D721Med (cell line): ENCODE results near the gene HECW1.

ENCODE experiments used
- DNase-seq: peaks from one replicate; pipeline ENCODE4 v3.0.0; 2011; ENCODE audit warnings: low spot score; ENCODE audit not compliant: insufficient read length
- FAIRE-seq: peaks from 2 replicates; lab custom pipeline; 2011; peaks lifted over from hg19 to GRCh38; lab: Jason Lieb, UNC
- CTCF ChIP-seq: IDR thresholded peaks from 2 replicates; pipeline ENCODE4 v1.5.1; 2012; ENCODE audit warnings: mild to moderate bottlenecking, control low read depth; ENCODE audit not compliant: insufficient read depth; ENCODE audit errors: missing control alignments

Gene HECW1

DNA sequence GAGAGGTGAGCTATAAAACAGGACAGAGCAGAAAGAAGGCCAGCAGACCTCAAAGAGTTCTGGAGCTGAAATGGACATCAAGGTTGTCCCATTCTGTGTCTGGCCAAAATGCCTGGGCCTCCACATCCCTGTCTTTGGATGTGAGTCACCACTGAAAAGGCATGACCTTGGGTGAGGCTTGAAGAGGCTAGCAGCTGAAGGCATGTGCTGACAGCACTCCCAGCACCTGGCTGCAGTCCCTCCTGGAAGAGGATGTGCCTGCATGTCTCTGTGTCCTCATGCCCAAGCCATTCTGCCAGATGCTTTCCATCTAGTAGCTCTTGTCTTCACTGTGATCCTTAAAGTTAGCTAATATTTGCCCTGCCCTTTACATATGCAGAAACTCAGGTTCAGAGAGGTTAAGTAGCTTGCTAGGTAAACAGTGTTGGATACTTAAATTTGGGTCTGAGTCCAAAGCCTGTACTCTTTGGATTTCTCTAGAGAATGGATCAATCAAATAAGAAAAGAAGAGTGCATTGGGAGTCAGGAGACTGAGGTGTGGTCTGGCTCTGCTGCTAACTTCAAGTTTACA lies 35.8 kb downstream of the HECW1 start:
- no peak for FAIRE-seq
- no peak for TF ChIP-seq CTCF
- no peak for DNase-seq

DNA sequence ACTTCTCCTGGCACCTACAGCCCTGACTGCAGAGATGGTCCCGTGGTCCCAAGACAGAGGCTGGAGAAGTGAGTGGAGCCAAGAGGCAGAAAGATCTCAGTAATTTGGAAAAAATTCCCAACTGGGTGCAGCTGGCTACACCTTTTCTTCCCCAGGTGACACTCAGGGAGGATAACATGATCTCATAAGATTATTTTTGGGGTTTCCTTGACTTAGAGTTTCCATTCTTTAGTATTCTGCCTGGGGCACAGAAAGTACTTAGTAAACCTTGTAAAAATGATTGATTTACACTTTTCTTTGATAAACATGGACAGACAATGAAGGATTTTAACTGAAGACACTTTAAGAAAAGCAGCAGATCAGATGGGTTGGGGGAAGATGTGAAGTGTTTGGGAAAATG lies 38.6 kb downstream of the HECW1 start:
- DNase-seq = no peak
- no peak for TF ChIP-seq CTCF
- FAIRE-seq = no peak

DNA sequence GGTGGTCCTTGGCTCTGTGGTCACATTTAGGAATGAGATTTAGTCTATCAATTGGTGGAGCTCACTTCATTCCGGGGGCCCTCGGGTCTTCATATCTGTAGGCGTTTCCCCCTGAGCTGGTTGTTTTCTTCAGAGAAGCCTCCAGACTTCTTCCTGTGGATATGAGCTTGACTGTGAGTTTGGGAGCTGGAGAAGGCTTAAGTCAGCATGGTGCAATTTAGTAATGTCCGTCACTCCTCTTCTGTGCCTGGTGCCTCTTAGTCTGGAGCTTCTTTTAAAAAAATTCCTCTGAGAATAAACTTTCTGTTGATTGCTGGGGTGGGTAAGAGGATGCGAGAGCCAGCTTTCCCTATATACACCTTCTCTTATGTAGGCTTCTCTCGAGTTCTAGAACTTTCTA lies 40.2 kb downstream of the HECW1 start:
- no peak for FAIRE-seq
- TF ChIP-seq CTCF = no peak

DNA sequence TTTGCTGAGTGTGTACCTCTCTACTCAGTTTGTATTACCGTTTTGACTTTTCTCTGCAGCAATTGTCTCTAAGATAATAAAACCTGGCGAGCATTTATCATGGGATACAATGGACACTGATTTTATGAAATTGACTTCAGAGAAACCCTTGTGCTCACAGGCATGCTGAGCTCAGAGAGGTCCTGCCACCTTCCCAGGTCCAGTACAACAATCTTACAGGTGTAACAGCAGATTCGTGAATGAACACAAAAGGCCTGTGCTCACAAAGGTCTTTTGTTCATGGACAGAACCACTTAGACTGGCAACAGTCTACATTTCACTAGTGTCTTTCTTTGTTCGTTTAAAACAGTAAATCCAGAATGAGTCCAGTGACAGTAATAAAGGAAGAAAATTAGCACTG lies 43.2 kb downstream of the HECW1 start:
- no peak for FAIRE-seq
- no peak for DNase-seq
- no peak for TF ChIP-seq CTCF

More for the DNA sequence above, 40.2 kb downstream of the HECW1 start:
- DNase-seq = no peak

DNA sequence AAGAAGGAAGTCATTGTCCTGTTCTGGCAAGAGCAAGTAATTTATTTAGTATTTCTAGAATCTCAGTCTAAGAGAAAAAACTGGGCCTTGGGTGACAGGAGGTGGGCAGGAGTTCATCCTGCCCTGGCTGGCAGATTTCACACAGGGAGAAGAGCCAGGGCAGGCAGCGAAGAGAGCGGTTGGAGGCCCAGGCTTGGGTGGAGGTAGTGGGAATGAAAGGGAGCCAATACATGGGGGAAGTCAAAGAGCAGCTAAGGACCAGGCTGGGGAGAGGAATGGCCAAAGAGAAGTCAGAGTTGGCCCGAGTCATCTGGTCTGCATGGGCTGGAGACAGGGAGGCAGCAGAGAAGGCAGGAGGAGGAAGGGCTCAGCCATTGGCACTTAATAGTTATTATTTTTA lies 51.4 kb downstream of the HECW1 start:
- FAIRE-seq (no peak), DNase-seq (no peak)
- TF ChIP-seq CTCF = no peak

- FAIRE-seq (no peak), DNase-seq (no peak)
- no peak for TF ChIP-seq CTCF
Observed at GRCh38 chr7:43164757-43165156, 52.3 kb downstream of the HECW1 start.

GRCh38 chr7:43166686-43167085 lies 54.2 kb downstream of the HECW1 start:
- FAIRE-seq (no peak), DNase-seq (no peak)
- TF ChIP-seq CTCF = no peak
